GM12801 (cell line): Measurements from ENCODE around the gene FCGBP.

Experiments
- CTCF ChIP-seq: IDR thresholded peaks from one replicate; pipeline ENCODE4 v1.5.1; 2011; ENCODE audit warnings: control low read depth; ENCODE audit not compliant: insufficient read length; ENCODE audit errors: extremely low read depth

FCGBP gene

GRCh38 chr19:39934584-39935363, at the start of gene FCGBP:
Gene FCGBP (minus strand): TSS chr19:39934634.
- TF ChIP-seq CTCF, result no peak

GRCh38 chr19:39983695-39984300, 49.4 kb upstream of the FCGBP start:
- no peak for TF ChIP-seq CTCF

GRCh38 chr19:39982883-39983282, 48.4 kb upstream of the FCGBP start:
- no peak for TF ChIP-seq CTCF

- TF ChIP-seq CTCF, result no peak
Measured at GRCh38 chr19:39974377-39975155, 40.1 kb upstream of the FCGBP start.

GRCh38 chr19:39971380-39972035, 37.1 kb upstream of the FCGBP start:
- TF ChIP-seq CTCF, result no peak

- TF ChIP-seq CTCF, result no peak
Measured at GRCh38 chr19:39970675-39971379, 36.4 kb upstream of the FCGBP start, which contains the start of gene PSMC4. Gene PSMC4 (plus strand): TSS chr19:39971165. CDS start chr19:39971203, 38 bp downstream.

- no peak for TF ChIP-seq CTCF
Measured at GRCh38 chr19:39970425-39970674, 35.9 kb upstream of the FCGBP start.
